ENCODE data around the gene ACBD4. TPM values are rescaled to one million over a fixed set of nuclear protein-coding genes. Genes with fewer than 3 reads are reported as not detected.

Gene ACBD4
- total and polyA plus RNA-seq, 4 donors: 4.4 to 51.4 (median 44.9) TPM

DNA sequence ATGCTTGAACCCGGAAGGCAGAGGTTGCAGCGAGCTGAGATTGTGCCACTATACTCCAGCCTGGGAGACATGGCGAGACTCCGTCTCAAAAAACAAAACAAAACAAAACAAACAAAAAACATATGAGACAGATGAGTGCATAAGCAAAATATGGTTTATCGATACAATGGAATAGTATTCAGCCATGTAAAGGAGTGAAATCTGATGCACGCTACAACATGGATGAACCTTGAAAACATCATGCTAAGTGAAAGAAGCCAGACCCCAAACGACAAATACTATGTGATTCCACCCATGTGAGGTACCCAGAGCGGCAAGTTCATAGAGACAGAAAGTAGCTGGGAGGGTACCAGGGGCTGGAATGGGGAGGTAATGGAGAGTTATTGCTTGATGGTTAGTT, 10.0 kb upstream of the ACBD4 start:
- no peak for DNase-seq (ENCODE audit: low spot score)
- no peaks in the 10 kb centered on the region for H3K9me3 ChIP-seq (ENCODE audit: control insufficient read depth in 4 of 4, low read length in 3 of 4)
- 98% methylated on average over 8 of the region's 8 CpGs for WGBS
- H3K4me3 ChIP-seq (ENCODE audit: low read depth in 1 of 3, low read length in 3 of 3): no peak overlapping the region
- H3K4me1 ChIP-seq (ENCODE audit: control insufficient read depth in 4 of 4, insufficient read depth in 4 of 4, low read length in 3 of 4): no peaks in the 10 kb centered on the region
- H3K27me3 ChIP-seq (ENCODE audit: control insufficient read depth in 4 of 4, insufficient read depth in 4 of 4, low read length in 3 of 4): no peaks in the 10 kb centered on the region
- TF ChIP-seq GABPA (IDR thresholded peaks at IDR 0.05 in 1 of 2, conservative IDR thresholded peaks at IDR 0.05 in 1 of 2) (no peak), FOXA2 (IDR thresholded peaks at IDR 0.05) (no peak)
- no peak overlapping the region for H3K9ac ChIP-seq (ENCODE audit: low read depth in 1 of 2, low read length in 2 of 2)
- no peak overlapping the region for H3K27ac ChIP-seq (ENCODE audit: low read depth in 1 of 2, low read length in 2 of 2)
- no peaks in the 10 kb centered on the region for H3K36me3 ChIP-seq (ENCODE audit: control insufficient read depth in 4 of 4, insufficient read depth in 3 of 4, low read depth in 1 of 4, low read length in 3 of 4)

DNA sequence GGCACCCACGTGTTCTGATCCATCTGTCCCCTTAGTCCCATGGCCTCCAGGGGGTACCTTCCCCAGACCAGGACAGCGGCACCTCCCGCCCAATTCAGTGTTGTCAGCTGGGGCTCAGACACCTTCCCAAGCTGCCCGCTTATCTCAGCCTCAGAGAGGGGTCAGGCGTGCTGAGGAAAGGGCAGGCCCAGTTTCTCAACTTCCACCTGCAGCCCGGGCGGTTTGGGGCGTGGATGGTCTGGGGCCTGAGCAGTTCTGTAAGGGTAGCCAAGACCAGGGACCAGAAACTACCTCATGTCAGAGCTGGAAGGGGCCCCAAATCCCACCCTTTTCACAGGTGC, 8.3 kb upstream of the ACBD4 start:
- no peak overlapping the region for H3K4me3 ChIP-seq (ENCODE audit: low read depth in 1 of 3, low read length in 3 of 3)
- no peaks in the 10 kb centered on the region for H3K27me3 ChIP-seq (ENCODE audit: control insufficient read depth in 4 of 4, insufficient read depth in 4 of 4, low read length in 3 of 4)
- WGBS: 89% methylated on average over 8 of the region's 8 CpGs
- no peaks in the 10 kb centered on the region for H3K9me3 ChIP-seq (ENCODE audit: control insufficient read depth in 4 of 4, low read length in 3 of 4)
- no peaks in the 10 kb centered on the region for H3K36me3 ChIP-seq (ENCODE audit: control insufficient read depth in 4 of 4, insufficient read depth in 3 of 4, low read depth in 1 of 4, low read length in 3 of 4)
- no peak overlapping the region for H3K27ac ChIP-seq (ENCODE audit: low read depth in 1 of 2, low read length in 2 of 2)
- H3K4me1 ChIP-seq (ENCODE audit: control insufficient read depth in 4 of 4, insufficient read depth in 4 of 4, low read length in 3 of 4): peaks cover 0 to 6% (median 2%) of the 10 kb centered on the region in 4 donors
- DNase-seq (ENCODE audit: low spot score): no peak
- TF ChIP-seq JUND (IDR thresholded peaks at IDR 0.05) (no peak), NR2F2 (IDR thresholded peaks at IDR 0.05) (no peak), YY1 (IDR thresholded peaks at IDR 0.05) (no peak), GABPA (IDR thresholded peaks at IDR 0.05 in 1 of 2, conservative IDR thresholded peaks at IDR 0.05 in 1 of 2) (no peak), TAF1 (conservative IDR thresholded peaks at IDR 0.05) (no peak), HNF4A (conservative IDR thresholded peaks at IDR 0.05) (no peak), EGR1 (IDR thresholded peaks at IDR 0.05; ENCODE audit: low read depth in 2 of 2) (no peak), RAD21 (IDR thresholded peaks at IDR 0.05) (no peak), SP1 (IDR thresholded peaks at IDR 0.05) (no peak), RXRA (IDR thresholded peaks at IDR 0.05) (no peak), FOXA1 (IDR thresholded peaks at IDR 0.05) (no peak), FOXA2 (IDR thresholded peaks at IDR 0.05) (no peak), HNF4G (IDR thresholded peaks at IDR 0.05) (no peak)
- TF ChIP-seq, protein P1, sequence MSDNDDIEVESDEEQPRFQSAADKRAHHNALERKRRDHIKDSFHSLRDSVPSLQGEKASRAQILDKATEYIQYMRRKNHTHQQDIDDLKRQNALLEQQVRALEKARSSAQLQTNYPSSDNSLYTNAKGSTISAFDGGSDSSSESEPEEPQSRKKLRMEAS (IDR thresholded peaks at IDR 0.05): no peak
- TF ChIP-seq, protein P2, sequence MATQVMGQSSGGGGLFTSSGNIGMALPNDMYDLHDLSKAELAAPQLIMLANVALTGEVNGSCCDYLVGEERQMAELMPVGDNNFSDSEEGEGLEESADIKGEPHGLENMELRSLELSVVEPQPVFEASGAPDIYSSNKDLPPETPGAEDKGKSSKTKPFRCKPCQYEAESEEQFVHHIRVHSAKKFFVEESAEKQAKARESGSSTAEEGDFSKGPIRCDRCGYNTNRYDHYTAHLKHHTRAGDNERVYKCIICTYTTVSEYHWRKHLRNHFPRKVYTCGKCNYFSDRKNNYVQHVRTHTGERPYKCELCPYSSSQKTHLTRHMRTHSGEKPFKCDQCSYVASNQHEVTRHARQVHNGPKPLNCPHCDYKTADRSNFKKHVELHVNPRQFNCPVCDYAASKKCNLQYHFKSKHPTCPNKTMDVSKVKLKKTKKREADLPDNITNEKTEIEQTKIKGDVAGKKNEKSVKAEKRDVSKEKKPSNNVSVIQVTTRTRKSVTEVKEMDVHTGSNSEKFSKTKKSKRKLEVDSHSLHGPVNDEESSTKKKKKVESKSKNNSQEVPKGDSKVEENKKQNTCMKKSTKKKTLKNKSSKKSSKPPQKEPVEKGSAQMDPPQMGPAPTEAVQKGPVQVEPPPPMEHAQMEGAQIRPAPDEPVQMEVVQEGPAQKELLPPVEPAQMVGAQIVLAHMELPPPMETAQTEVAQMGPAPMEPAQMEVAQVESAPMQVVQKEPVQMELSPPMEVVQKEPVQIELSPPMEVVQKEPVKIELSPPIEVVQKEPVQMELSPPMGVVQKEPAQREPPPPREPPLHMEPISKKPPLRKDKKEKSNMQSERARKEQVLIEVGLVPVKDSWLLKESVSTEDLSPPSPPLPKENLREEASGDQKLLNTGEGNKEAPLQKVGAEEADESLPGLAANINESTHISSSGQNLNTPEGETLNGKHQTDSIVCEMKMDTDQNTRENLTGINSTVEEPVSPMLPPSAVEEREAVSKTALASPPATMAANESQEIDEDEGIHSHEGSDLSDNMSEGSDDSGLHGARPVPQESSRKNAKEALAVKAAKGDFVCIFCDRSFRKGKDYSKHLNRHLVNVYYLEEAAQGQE (IDR thresholded peaks at IDR 0.05): no peak
- TF ChIP-seq, protein P3, sequence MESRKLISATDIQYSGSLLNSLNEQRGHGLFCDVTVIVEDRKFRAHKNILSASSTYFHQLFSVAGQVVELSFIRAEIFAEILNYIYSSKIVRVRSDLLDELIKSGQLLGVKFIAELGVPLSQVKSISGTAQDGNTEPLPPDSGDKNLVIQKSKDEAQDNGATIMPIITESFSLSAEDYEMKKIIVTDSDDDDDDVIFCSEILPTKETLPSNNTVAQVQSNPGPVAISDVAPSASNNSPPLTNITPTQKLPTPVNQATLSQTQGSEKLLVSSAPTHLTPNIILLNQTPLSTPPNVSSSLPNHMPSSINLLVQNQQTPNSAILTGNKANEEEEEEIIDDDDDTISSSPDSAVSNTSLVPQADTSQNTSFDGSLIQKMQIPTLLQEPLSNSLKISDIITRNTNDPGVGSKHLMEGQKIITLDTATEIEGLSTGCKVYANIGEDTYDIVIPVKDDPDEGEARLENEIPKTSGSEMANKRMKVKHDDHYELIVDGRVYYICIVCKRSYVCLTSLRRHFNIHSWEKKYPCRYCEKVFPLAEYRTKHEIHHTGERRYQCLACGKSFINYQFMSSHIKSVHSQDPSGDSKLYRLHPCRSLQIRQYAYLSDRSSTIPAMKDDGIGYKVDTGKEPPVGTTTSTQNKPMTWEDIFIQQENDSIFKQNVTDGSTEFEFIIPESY (IDR thresholded peaks at IDR 0.05): no peak
- TF ChIP-seq, protein P4, sequence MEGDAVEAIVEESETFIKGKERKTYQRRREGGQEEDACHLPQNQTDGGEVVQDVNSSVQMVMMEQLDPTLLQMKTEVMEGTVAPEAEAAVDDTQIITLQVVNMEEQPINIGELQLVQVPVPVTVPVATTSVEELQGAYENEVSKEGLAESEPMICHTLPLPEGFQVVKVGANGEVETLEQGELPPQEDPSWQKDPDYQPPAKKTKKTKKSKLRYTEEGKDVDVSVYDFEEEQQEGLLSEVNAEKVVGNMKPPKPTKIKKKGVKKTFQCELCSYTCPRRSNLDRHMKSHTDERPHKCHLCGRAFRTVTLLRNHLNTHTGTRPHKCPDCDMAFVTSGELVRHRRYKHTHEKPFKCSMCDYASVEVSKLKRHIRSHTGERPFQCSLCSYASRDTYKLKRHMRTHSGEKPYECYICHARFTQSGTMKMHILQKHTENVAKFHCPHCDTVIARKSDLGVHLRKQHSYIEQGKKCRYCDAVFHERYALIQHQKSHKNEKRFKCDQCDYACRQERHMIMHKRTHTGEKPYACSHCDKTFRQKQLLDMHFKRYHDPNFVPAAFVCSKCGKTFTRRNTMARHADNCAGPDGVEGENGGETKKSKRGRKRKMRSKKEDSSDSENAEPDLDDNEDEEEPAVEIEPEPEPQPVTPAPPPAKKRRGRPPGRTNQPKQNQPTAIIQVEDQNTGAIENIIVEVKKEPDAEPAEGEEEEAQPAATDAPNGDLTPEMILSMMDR (IDR thresholded peaks at IDR 0.05; ENCODE audit: low read depth, low read length, missing input control): no peak
- TF ChIP-seq, protein P5, sequence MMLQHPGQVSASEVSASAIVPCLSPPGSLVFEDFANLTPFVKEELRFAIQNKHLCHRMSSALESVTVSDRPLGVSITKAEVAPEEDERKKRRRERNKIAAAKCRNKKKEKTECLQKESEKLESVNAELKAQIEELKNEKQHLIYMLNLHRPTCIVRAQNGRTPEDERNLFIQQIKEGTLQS (IDR thresholded peaks at IDR 0.05): no peak
- no peak overlapping the region for H3K9ac ChIP-seq (ENCODE audit: low read depth in 1 of 2, low read length in 2 of 2)
